DND-41 (cell line): Measurements from ENCODE around the gene CLTB.

Source experiments
- CTCF ChIP-seq: IDR thresholded peaks from 2 replicates; pipeline ENCODE4 v1.5.1; 2012; ENCODE audit warnings: borderline replicate concordance, low read length, moderate library complexity, mild to moderate bottlenecking; ENCODE audit not compliant: poor library complexity, severe bottlenecking; ENCODE audit errors: extremely low read depth
- EZH2 ChIP-seq: IDR thresholded peaks from 3 replicates; pipeline ENCODE4 v1.6.1; 2012; ENCODE audit warnings: borderline replicate concordance, low read depth, mild to moderate bottlenecking, moderate library complexity, low read length, inconsistent platforms; ENCODE audit not compliant: severe bottlenecking

GRCh38 chr5:176424181-176424580 lies 7.8 kb upstream of the CLTB start:
- TF ChIP-seq CTCF (no peak), EZH2 (no peak)
